ENCODE measurements around the gene SLC51A.
"Not testable (repeated sequence)": the region's sequence is repeated elsewhere in the genome, so short reads cannot be mapped to it uniquely, and the experiment has no call there.

SLC51A gene

GRCh38 chr3:196216089-196216564 lies at the start of gene SLC51A:
SLC51A (plus strand) TSS chr3:196216534; CDS start chr3:196216713, 179 bp downstream.
- no peak for DNase-seq (ENCODE audit: low read depth)

GRCh38 chr3:196166741-196167140 lies 49.6 kb upstream of the SLC51A start:
- DNase-seq (ENCODE audit: low read depth): no peak

GRCh38 chr3:196168808-196169391 lies 47.4 kb upstream of the SLC51A start:
- DNase-seq (ENCODE audit: low read depth): no peak

- no peak for DNase-seq (ENCODE audit: low read depth)
Measured at GRCh38 chr3:196169836-196170240, 46.5 kb upstream of the SLC51A start.

- DNase-seq (ENCODE audit: low read depth): not testable (repeated sequence)
Measured at GRCh38 chr3:196170296-196170695, 46.0 kb upstream of the SLC51A start.

GRCh38 chr3:196174652-196175051 lies 41.7 kb upstream of the SLC51A start:
- no peak for DNase-seq (ENCODE audit: low read depth)

GRCh38 chr3:196175116-196175625 lies 41.2 kb upstream of the SLC51A start:
- no peak for DNase-seq (ENCODE audit: low read depth)

GRCh38 chr3:196175722-196176121 lies 40.6 kb upstream of the SLC51A start:
- peak; percentile 25 for DNase-seq (ENCODE audit: low read depth)

GRCh38 chr3:196177567-196177966 lies 38.8 kb upstream of the SLC51A start:
- DNase-seq (ENCODE audit: low read depth): no peak

GRCh38 chr3:196177967-196178366 lies 38.4 kb upstream of the SLC51A start:
- DNase-seq (ENCODE audit: low read depth): no peak

- DNase-seq (ENCODE audit: low read depth): no peak
Measured at GRCh38 chr3:196178993-196179379, 37.3 kb upstream of the SLC51A start.

- peak; percentile 75 for DNase-seq (ENCODE audit: low read depth)
Measured at GRCh38 chr3:196179380-196180308, 36.7 kb upstream of the SLC51A start.

- no peak for DNase-seq (ENCODE audit: low read depth)
Measured at GRCh38 chr3:196180346-196180745, 36.0 kb upstream of the SLC51A start.

GRCh38 chr3:196181127-196181546 lies 35.2 kb upstream of the SLC51A start:
- DNase-seq (ENCODE audit: low read depth): no peak

GRCh38 chr3:196184169-196184432 lies 32.2 kb upstream of the SLC51A start:
- DNase-seq (ENCODE audit: low read depth): not testable (repeated sequence)

- DNase-seq (ENCODE audit: low read depth): no peak
Measured at GRCh38 chr3:196184881-196185280, 31.5 kb upstream of the SLC51A start.

GRCh38 chr3:196186651-196187573 lies 29.4 kb upstream of the SLC51A start:
- DNase-seq (ENCODE audit: low read depth): no peak

- DNase-seq (ENCODE audit: low read depth): no peak
Measured at GRCh38 chr3:196189566-196190347, 26.6 kb upstream of the SLC51A start.

GRCh38 chr3:196192036-196192523 lies 24.3 kb upstream of the SLC51A start:
- no peak for DNase-seq (ENCODE audit: low read depth)

- DNase-seq (ENCODE audit: low read depth): no peak
Measured at GRCh38 chr3:196192524-196193051, 23.7 kb upstream of the SLC51A start.

Data from ELR (cell line).